NCI-H345 (cell line): ENCODE measurements around the gene TFAP2E.
"Not testable (repeated sequence)": the region's sequence is repeated elsewhere in the genome, so short reads cannot be mapped to it uniquely, and the experiment has no call there.

Experiments used
- DNase-seq: peaks from one replicate; lab custom pipeline; 2025; lab: John Stamatoyannopoulos, UW

The TFAP2E gene

DNA sequence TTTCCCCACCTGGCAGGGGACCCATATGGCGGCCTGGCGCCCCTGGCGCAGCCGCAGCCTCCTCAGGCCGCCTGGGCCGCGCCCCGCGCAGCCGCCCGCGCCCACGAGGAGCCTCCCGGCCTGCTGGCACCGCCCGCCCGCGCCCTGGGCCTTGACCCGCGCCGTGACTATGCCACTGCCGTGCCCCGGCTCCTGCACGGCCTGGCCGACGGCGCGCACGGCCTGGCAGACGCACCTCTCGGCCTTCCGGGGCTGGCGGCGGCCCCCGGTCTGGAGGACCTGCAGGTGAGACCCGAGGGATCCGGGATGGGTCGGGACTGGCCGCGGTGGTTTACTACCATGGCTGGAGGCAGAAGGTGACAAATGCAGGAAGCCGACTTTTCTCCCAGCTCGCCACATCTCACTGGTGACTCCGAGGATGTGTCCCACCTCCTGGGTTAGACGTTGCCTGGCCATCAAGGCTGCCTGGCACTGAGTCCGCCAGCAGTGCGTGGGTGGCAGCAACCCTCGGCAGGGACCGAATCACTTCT is 1.1 kb downstream of the TFAP2E start:
- no peak for DNase-seq

DNA sequence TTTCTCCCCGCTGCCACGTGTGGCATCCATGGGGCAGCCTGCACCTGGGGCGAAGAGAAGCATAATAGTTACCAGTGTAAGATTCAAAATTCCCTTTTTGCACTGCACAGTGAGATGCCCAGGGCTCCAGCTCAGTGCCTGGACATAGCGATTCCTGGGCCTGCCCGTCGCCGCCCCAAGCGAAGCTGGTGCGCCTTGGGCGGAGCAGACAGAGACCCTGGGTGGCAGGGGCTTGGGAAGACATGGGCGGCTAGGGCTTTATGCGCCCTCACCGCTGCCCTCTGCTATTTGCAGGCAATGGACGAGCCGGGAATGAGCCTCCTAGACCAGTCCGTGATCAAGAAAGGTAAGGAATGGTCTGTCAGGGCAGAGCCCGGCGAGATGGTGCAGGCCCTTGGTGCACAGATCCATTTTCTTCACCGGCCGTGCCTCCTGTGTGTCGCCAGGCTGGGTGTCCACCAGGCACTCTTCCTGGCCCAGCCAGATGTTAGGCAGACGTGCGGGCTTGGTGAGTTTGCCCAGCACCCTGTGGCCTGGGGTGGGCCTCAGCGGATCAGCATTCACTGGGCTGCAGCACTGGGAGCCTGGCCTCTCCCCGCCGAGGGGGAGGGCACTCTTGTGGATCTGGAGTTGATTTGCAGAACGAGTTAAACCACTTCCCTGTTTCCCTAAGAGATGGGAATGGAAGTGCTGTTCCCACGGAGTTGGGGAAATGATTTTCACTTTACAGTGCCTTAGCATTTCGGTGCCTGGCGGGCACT is 1.7 kb downstream of the TFAP2E start:
- DNase-seq: no peak

DNA sequence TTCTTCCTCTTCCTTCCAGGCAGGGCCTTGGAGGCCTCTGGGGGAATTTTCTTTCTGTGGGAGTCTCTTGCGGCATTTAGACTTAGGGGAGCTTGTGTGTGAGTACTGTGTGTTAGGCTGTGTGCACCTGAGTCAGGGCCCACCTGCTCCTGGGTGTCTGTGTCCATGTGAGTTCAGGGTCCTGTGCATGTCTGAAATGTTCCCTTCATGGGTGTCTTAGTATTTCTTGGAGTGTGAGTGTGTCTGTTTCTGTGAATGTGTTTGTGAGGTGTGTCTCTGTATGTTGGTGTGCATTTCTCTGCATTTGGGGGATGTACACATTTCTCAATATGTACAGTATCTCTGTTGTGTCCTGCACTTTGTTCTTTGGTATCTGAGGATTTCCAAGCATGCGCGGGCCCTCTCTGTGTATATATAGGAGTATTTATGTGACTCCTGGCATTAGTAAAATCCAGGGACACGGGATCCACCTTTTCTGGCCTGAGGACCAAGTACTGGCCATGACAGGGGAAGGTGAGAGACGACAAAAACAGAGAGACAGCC is 2.4 kb downstream of the TFAP2E start:
- DNase-seq: no peak

DNA sequence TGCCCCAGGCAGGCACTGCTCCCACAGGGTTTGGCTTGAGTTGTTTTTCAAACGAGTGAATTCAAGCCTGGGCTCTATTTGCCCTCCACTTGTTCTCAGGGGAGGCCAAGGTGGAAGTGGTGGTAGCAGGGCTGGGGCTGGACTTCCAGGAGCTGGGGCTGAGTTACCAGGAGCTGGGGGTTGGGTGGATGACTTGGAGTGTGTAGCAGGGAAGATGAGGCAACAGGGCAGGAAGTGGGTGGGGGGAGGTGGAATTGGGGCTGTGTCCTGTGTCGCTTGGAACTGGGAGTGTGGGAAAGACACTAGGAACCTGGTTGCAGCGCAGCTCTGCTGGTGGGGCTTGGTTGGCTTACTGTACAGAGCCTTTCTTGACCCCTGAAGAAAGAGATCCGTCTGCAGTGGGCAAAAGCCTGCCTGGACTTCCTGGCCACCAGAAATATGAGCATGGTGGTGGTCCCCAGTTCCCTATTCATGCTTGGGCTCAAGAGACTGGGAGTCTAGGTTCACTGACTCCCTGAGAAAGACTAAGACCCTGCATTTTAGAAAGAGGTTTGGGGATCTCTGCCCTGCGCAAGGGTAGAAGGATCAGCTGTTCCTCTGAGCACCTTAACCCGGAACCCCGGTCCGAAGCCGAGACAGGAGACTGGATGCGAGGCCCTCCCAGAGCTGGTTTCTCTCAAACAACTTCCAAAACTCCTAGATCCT is 3.1 kb downstream of the TFAP2E start:
- no peak for DNase-seq

DNA sequence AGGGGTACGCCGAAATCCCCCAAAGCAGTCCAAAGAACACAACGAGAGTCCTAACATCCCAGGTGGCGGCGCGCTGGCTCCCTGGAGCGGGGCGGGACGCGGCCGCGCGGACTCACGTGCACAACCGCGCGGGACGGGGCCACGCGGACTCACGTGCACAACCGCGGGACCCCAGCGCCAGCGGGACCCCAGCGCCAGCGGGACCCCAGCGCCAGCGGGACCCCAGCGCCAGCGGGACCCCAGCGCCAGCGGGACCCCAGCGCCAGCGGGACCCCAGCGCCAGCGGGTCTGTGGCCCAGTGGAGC is 3.6 kb downstream of the TFAP2E start:
- not testable (repeated sequence) for DNase-seq

DNA sequence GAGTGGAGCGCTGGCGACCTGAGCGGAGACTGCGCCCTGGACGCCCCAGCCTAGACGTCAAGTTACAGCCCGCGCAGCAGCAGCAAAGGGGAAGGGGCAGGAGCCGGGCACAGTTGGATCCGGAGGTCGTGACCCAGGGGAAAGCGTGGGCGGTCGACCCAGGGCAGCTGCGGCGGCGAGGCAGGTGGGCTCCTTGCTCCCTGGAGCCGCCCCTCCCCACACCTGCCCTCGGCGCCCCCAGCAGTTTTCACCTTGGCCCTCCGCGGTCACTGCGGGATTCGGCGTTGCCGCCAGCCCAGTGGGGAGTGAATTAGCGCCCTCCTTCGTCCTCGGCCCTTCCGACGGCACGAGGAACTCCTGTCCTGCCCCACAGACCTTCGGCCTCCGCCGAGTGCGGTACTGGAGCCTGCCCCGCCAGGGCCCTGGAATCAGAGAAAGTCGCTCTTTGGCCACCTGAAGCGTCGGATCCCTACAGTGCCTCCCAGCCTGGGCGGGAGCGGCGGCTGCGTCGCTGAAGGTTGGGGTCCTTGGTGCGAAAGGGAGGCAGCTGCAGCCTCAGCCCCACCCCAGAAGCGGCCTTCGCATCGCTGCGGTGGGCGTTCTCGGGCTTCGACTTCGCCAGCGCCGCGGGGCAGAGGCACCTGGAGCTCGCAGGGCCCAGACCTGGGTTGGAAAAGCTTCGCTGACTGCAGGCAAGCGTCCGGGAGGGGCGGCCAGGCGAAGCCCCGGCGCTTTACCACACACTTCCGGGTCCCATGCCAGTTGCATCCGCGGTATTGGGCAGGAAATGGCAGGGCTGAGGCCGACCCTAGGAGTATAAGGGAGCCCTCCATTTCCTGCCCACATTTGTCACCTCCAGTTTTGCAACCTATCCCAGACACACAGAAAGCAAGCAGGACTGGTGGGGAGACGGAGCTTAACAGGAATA is 4.2 kb downstream of the TFAP2E start:
- DNase-seq: no peak

DNA sequence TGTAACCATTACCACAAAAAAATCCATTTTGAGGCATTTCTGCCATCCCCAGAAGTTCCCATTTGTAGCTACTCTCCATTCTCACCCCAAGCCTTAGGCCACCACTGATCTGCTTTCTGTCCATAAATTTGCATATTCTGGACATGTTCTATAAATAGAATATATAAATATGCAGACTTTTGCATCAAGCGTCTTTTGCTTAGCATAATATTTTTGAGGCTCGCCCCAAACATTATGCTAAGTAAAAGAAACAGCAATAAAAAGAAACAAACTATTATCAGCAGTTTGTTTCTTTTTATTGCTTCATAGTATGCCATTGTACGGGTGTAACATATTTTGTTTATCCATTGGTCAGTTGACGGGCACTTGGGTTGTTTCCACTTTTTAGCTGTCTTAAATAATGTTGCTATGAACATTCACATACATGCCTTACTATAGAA is 7.9 kb downstream of the TFAP2E start:
- DNase-seq: no peak

DNA sequence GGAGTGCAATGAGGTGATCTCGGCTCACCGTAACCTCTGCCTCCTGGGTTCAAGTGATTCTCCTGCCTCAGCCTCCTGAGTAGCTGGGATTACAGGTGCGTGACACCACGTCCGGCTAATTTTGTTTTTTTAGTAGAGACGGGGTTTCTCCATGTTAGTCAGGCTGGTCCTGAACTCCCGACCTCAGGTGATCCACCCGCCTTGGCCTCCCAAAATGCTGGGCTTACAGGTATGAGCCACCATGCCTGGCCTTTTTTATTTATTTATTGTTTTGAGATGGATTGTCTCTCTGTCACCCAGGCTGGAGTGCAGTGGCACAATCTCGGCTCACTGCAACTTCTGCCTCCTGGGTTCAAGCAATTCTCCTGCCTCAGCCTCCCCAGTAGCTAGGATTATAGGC is 8.5 kb downstream of the TFAP2E start:
- DNase-seq: not testable (repeated sequence)

DNA sequence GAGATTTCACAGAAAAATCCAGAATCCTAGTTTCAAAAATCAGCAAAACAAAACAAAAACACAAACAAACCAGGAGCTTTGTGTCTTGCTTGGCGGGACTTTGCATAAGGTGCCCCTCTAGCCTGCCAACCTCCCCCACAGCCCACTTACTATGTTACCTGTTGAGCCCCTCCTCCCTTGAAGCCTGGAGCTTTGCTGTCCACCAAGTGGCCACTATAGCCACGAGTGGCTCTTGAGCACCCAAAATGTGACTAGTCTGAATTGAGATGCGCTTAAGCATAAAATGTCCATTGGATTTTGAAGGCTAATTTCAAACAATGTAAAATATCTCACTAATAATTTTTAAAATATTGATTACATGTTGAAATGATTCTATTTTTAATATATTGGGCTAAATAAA is 12.2 kb downstream of the TFAP2E start:
- no peak for DNase-seq

DNA sequence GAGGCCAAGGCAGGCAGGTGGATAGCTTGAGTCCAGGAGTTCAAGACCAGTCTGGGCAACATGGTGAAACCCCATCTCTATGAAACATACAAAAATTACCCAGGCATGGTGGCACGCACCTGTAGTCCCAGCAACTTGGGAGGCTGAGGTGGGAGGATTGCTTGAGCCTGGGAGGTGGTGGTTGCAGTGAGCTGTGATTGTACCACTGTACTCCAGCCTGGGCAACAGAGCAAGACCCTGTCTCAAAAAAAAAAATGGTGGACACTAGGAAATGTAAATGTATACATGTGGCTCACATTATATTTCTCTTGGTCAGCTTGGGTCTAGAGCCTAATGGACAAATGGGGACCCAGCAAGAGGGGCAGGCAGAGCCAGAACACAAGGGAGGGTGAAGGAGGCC is 12.7 kb downstream of the TFAP2E start:
- not testable (repeated sequence) for DNase-seq

DNA sequence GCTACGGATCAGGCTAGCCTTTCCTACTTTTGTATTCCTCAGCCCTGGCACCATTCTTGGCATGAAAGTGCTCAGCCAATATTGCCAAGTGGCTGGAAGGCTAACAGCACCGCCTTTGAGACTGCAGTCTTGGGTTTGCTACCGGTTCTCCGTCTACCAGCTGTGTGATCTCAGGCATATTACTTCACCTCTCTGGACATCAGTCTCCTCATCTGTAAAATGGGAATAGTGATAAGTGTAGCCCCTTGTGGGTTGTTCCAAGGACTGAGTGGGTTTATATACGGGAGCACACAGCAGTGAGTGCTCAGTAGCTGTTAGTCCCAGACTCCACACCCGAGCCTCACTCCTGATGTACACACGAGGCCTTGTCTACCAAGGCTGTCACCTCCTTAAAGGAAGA is 13.7 kb downstream of the TFAP2E start:
- DNase-seq: no peak

DNA sequence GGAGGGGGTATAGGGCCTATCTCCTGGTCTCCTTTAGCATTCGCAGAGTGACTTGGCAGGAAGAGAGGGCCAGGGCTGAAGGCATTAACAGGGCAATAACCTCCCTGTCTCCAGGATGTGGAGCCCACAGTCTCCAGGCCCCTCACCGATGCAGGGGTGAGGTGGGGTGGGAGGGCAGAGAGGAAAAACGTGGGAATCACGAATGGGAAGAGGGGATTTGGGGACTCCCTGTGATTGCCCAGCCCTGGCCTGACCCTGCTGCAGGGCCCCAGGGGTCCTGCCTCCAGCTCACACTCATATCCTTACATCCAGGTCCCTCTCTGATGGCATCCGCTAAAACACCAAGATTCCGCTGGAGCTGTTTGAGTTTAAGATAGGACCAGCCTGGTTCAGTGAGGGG is 14.6 kb downstream of the TFAP2E start:
- no peak for DNase-seq

DNA sequence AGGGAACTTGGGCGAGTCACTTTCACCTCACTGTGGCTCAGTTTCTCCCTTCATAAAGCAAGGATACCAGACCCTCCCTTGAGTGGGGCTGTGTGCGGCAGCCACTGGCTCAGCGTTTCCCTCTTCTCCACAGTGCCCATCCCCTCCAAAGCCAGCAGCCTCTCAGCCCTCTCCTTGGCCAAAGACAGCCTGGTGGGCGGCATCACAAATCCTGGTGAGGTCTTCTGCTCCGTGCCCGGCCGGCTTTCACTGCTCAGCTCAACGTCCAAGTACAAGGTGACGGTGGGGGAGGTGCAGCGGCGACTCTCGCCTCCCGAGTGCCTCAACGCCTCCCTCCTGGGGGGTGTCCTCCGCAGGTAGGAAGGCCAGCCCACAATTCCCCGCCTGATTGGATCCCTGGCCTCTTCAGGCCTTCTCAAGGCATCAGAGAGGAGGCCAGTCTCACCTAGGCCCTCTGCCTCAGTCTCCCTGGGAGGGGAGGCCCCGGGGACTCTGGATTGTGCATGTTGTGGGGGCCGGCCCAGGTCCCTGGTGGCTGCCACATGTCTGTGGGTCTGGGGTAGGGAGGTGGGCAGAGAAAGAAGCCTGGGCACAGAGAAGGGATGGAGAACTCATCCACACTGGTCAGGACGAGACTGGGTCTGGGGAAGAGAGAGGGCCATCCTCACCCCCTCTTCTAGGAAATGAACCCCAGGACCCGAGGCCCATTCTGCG is 15.2 kb downstream of the TFAP2E start:
- DNase-seq: no peak

DNA sequence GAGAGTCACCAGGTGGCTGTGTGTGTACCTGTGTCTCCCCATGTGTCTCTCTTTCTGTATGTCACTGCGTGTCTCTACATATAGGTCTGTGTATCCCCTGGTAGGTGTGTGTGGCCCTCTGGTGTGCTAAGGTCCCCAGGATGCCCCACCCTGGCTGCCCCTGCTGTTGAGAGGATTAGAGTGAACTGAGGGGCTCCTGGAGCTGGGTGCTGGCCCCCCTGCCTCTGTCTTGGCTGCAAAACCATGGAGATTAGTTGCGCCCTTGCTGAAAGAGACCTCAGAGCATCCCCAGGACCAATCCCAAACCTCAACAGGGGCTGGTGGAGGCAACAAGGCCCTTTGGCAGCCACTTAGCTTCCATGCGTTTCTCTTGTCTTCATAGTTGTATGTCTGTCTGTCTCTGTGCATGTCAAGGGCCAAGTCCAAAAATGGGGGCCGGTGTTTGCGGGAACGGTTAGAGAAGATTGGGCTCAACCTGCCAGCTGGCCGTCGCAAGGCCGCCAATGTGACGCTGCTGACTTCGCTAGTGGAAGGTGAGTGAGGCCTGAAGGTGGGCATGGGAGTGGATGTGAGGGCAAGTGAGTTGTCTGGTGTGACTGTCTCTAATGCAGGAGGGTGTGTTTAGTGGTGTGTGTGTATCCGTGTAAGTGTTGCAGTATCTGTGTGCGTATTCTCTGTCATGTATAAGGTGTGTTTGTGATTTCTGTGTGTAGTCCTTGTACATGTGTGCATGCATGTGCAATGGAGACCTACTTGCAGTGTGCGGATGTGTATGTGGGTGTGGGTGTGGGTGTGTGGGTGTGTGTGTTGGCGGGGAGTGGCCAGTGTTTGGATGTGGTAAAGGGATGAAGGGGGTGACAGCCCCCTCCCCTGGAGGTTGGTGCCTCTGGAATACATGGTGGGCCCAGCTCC is 16.7 kb downstream of the TFAP2E start:
- DNase-seq: no peak

DNA sequence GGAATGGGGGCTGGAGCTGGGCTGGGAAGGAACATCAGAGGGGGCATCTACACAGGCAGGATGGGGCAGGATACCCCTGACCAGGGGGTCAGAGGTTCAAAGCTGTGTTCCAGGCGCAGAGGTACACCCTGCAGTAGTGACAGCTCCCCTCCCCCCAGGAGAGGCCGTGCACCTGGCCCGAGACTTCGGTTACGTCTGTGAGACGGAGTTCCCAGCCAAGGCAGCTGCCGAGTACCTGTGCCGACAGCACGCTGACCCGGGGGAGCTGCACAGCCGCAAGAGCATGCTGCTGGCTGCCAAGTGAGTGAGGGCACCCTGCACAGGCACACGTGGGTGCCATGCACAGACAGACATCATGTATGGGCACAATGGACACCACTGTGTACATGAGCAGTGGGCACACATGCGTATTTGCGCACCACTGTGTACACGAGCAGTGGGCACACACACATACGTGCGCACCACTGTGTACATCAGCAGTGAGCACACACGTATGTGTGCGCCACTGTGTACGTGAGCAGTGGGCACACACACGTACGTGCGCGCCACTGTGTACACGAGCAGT is 17.4 kb downstream of the TFAP2E start:
- no peak for DNase-seq

DNA sequence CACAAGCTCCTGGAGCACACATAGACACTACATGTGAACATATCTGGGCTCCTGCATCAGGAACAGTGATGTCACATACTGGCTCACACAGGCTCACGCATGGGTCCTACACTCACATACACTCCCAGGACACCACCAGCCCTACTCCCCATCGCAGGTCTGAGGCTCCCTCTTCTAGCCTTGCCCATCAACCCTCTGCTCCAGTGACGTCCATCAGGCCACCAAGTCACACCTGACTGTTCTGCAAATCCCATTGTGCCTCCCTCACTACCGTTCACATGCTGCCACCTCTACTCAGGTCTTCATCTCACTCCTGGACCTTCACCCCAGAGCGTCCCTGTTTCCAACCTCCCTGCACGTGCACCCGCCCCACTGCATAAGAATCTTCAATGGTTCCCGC is 18.1 kb downstream of the TFAP2E start:
- no peak for DNase-seq

DNA sequence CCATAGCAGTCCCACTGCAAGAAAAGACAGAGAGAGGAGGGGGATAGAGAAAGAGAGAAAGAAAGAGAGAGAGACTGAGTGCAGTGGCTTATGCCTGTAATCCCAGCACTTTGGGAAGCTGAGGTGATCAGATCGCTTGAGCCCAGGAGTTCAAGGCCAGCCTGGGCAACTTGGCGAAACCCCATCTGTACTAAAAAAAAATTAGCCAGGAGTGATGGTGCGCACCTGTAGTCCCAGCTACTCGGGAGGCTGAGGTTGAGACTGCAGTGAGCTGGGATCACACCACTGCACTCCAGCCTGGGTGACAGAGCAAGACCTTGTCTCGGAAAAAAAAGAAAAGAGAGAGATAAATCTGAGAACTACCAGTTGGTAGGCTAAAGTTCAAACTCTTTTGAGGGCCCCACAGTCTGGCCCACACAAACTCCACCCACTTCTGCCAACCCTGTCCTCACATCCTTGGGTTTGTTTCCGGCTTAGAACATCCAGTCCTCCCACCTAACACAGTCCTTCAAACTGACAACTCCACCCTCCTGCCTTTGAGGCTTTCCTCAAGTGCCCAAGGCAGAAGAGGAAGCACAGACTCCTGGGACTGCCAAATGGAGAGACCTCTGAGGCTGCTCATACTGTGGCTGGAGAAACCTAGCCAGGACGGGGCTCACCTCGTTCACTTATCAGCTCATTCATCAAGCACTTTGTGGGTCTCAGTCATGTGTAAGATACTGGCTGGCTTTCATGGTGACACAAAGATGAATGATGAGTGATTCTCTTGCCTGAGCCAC is 20.1 kb downstream of the TFAP2E start:
- no peak for DNase-seq

DNA sequence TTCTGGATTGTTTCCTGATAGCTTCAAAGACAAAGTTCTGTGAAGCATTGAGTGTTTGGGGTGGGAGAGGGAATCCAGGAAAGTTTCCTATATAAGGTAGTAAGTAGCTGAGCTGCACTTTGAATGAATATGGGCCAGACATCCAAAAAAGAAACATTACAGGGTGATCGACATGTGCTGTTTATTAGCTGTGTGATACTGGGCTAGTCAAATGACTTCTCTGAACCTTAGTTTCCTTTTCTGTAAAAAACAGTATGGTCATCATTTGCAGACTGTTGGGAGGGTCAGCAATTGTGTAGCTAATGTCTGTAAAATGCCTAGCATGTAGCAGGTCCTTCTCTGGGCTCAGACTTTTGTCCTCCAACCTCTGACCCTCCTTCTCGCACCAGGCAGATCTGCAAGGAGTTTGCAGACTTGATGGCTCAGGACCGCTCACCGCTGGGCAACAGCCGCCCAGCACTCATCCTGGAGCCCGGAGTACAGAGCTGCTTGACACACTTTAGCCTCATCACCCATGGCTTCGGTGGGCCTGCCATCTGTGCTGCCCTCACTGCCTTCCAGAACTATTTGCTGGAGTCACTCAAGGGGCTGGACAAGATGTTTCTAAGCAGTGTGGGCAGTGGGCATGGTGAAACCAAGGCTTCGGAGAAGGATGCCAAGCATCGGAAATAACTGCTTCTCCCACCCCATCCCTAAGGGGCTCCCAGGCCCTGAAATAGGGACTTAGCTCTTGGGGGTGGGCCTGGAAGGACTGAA is 21.1 kb downstream of the TFAP2E start:
- no peak for DNase-seq

DNA sequence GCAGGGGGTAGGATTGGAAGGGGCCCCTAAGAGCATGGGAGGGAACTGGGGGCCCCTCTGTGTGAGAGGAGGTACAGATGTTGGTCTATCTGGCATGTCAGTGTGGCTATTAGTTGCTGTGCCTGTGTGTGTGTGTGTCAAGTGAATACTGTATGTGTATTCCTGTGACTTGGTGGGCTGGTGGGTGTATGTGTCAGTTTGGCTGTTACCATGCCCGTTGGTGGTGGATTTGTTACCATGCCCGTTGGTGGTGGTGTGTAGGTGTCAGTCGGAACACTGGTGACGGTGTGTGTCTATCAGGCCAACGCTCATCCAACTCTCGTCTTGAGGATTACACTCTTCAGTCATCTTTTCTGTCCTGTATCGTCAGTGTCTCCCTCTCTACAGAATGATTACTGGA is 22.6 kb downstream of the TFAP2E start:
- DNase-seq: no peak
